Measurements from ENCODE around the gene GPATCH8. TPM values are rescaled to one million over a fixed set of nuclear protein-coding genes. Genes with fewer than 3 reads are reported as not detected.

GPATCH8 gene
- total RNA-seq, 4 donors from 2014 or later, result 14.5 to 53.1 (median 31.2) TPM

DNA sequence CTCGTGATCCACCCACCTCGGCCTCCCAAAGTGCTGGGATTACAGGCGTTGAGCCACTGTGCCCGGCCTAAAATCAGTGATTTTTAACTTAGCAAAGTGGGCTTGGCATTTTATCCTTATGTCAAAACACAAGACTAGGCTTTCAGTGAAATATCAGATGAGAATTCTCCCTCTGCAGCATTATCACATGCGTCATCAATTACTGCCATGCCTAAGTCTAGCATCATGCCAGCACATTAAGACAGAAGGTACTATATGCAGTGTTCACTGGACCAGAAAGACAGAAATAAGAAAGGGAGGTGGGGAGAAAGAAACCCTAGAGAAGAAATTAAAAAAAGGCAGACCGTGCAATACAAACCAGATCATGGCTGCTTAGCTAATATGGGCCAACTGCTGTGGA, 29.8 kb downstream of the GPATCH8 start:
- intact Hi-C loops (cut with DNase I; ENCODE audit: low total_unique reads) (no loop called here), in situ Hi-C loops (cut with MboI; ENCODE audit: low pct_ligation_motif_present in 1 of 4, low pct_unique_long_range_greater_than_20kb in 1 of 4, low sequenced_read_pairs in 3 of 4) (no loop called here)
- TF ChIP-seq EP300 (IDR thresholded peaks at IDR 0.05; ENCODE audit: low read depth) (no peak), POLR2AphosphoS5 (IDR thresholded peaks at IDR 0.05) (no peak)
- Histone ChIP-seq H3K4me1 (no peaks in the 10 kb centered on the region), H3K27ac (no peak overlapping the region), H3K9me3 (no peaks in the 10 kb centered on the region), H3K4me3 (no peak overlapping the region), H3K36me3 (peaks cover 0 to 4% (median 0%) of the 10 kb centered on the region in 4 donors), H3K27me3 (no peaks in the 10 kb centered on the region)
- no peak for DNase-seq
- WGBS, 2 donors (ENCODE audit: low coverage in 1 of 2), result 77 to 96% methylated on average over 2 to 6 of the region's 6 CpGs

DNA sequence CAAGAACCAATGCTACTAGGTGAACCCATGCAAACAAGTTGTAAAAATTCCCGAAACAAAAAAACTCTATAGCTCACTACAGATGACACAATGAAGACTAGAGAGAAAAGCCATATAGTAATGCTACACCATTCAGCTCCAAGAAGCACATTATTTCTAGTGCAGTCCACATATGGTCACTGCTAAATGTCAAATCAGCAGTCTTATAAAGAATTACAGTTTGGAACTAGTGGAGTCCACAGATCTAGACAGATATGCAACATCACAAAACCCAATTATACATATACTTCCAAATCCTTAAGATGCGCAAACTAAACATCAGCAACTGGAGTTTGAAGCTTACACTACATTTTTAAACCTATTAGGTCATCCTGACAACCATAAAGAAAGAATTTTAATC, 33.5 kb downstream of the GPATCH8 start:
- peaks cover 0 to 4% (median 0%) of the 10 kb centered on the region in 4 donors for H3K36me3 ChIP-seq
- H3K27ac ChIP-seq, result no peak overlapping the region
- in situ Hi-C loops (cut with MboI; ENCODE audit: low pct_ligation_motif_present in 1 of 4, low pct_unique_long_range_greater_than_20kb in 1 of 4, low sequenced_read_pairs in 3 of 4), result no loop called here
- intact Hi-C loops (cut with DNase I; ENCODE audit: low total_unique reads), result no loop called here
- no peaks in the 10 kb centered on the region for H3K27me3 ChIP-seq
- TF ChIP-seq, protein P1, sequence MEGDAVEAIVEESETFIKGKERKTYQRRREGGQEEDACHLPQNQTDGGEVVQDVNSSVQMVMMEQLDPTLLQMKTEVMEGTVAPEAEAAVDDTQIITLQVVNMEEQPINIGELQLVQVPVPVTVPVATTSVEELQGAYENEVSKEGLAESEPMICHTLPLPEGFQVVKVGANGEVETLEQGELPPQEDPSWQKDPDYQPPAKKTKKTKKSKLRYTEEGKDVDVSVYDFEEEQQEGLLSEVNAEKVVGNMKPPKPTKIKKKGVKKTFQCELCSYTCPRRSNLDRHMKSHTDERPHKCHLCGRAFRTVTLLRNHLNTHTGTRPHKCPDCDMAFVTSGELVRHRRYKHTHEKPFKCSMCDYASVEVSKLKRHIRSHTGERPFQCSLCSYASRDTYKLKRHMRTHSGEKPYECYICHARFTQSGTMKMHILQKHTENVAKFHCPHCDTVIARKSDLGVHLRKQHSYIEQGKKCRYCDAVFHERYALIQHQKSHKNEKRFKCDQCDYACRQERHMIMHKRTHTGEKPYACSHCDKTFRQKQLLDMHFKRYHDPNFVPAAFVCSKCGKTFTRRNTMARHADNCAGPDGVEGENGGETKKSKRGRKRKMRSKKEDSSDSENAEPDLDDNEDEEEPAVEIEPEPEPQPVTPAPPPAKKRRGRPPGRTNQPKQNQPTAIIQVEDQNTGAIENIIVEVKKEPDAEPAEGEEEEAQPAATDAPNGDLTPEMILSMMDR (IDR thresholded peaks at IDR 0.05), result no peak
- TF ChIP-seq EP300 (IDR thresholded peaks at IDR 0.05; ENCODE audit: low read depth) (no peak), POLR2AphosphoS5 (IDR thresholded peaks at IDR 0.05) (no peak), POLR2A (IDR thresholded peaks at IDR 0.05) (no peak)
- DNase-seq, result no peak
- WGBS, 2 donors (ENCODE audit: low coverage in 1 of 2), result 88 to 100% methylated on average over 2 of the region's 2 CpGs
- peaks cover 3 to 16% (median 15%) of the 10 kb centered on the region in 4 donors for H3K4me1 ChIP-seq
- H3K9me3 ChIP-seq, result no peaks in the 10 kb centered on the region
- H3K4me3 ChIP-seq, result no peak overlapping the region

DNA sequence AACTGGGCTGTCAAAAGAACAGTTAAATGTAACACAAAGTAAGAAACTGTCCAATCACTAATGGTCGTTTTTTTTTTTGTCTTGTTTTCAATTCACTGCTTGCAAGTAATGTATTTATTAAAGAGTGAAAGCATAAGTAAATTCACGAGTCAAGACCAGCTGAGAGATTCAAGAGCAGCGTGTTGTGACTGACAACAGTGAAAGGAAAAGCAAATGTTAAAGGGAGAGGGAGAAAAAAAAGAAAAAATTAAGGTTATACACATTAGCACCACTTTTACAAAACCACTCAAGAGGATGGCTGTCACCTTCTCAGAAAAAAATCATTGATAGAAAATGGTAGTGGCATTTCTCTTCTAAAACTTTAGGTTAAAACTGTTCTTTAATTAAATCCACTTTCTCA, 36.1 kb downstream of the GPATCH8 start:
- Histone ChIP-seq H3K4me3 (no peak overlapping the region), H3K4me1 (peaks cover 3 to 19% (median 16%) of the 10 kb centered on the region in 4 donors), H3K36me3 (peaks cover 0 to 4% (median 0%) of the 10 kb centered on the region in 4 donors), H3K9me3 (no peaks in the 10 kb centered on the region), H3K27me3 (no peaks in the 10 kb centered on the region), H3K27ac (no peak overlapping the region)
- 40% methylated on average over 3 of the region's 3 CpGs for WGBS, 2 donors (ENCODE audit: low coverage in 1 of 2)
- no peak for TF ChIP-seq POLR2AphosphoS5 (IDR thresholded peaks at IDR 0.05)
- TF ChIP-seq, protein P1 (IDR thresholded peaks at IDR 0.05), result no peak
- TF ChIP-seq EP300 (IDR thresholded peaks at IDR 0.05; ENCODE audit: low read depth), result no peak
- TF ChIP-seq POLR2A (IDR thresholded peaks at IDR 0.05), result no peak
- intact Hi-C loops (cut with DNase I; ENCODE audit: low total_unique reads), result no loop called here
- no peak for DNase-seq
- in situ Hi-C loops (cut with MboI; ENCODE audit: low pct_ligation_motif_present in 1 of 4, low pct_unique_long_range_greater_than_20kb in 1 of 4, low sequenced_read_pairs in 3 of 4), result no loop called here

DNA sequence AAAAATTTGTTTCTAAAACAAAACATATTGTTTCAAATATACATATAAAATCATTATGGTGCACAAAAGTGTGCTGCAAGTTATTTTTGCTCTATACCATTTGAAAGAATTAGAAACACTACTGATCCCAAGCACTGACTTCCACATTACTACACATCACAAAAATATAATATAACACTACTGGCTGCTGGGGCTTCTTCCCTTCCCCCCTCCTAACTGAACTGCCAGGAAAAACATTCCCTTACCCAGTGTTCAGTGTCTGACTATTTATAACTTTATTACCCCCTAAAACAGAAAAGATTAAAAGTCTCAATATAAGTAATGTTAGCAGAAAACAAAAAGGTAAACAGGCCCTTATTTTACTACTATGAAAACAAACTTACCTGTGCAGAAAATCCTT, 36.9 kb downstream of the GPATCH8 start:
- no peak overlapping the region for H3K4me3 ChIP-seq
- DNase-seq, result no peak
- peaks cover 0 to 2% (median 0%) of the 10 kb centered on the region in 4 donors for H3K36me3 ChIP-seq
- H3K27ac ChIP-seq, result no peak overlapping the region
- TF ChIP-seq POLR2A (IDR thresholded peaks at IDR 0.05), result no peak
- TF ChIP-seq, protein P1 (IDR thresholded peaks at IDR 0.05), result no peak
- TF ChIP-seq EP300 (IDR thresholded peaks at IDR 0.05; ENCODE audit: low read depth), result no peak
- TF ChIP-seq POLR2AphosphoS5 (IDR thresholded peaks at IDR 0.05), result no peak
- H3K27me3 ChIP-seq, result no peaks in the 10 kb centered on the region
- in situ Hi-C loops (cut with MboI; ENCODE audit: low pct_ligation_motif_present in 1 of 4, low pct_unique_long_range_greater_than_20kb in 1 of 4, low sequenced_read_pairs in 3 of 4), result no loop called here
- H3K4me1 ChIP-seq, result peaks cover 3 to 19% (median 16%) of the 10 kb centered on the region in 4 donors
- no peaks in the 10 kb centered on the region for H3K9me3 ChIP-seq
- intact Hi-C loops (cut with DNase I; ENCODE audit: low total_unique reads), result no loop called here

DNA sequence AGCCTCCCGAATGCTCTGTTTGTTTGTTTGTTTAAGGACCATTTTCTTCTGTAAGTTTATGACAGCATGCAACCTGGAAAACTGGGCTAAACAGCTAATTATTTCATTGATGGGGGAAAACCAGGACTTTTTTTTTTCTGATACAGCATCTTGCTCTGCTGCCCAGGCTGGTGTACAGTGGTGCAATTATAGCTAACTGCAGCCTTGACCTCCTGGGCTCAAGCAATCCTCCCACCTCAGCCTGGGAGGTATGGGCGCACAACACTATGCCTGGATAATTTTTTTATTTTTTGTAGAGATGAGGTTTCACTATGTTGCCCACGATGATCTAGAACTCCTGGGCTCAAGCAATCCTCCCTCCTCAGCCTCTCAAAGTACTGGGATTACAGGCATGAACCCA, 37.3 kb downstream of the GPATCH8 start:
- 85 to 94% methylated on average over 2 to 3 of the region's 3 CpGs for WGBS, 2 donors (ENCODE audit: low coverage in 1 of 2)
- in situ Hi-C loops (cut with MboI; ENCODE audit: low pct_ligation_motif_present in 1 of 4, low pct_unique_long_range_greater_than_20kb in 1 of 4, low sequenced_read_pairs in 3 of 4), result no loop called here
- TF ChIP-seq, protein P1 (IDR thresholded peaks at IDR 0.05), result no peak
- TF ChIP-seq POLR2A (IDR thresholded peaks at IDR 0.05) (no peak), EP300 (IDR thresholded peaks at IDR 0.05; ENCODE audit: low read depth) (no peak), POLR2AphosphoS5 (IDR thresholded peaks at IDR 0.05) (no peak)
- Histone ChIP-seq H3K36me3 (no peaks in the 10 kb centered on the region), H3K27me3 (no peaks in the 10 kb centered on the region), H3K4me1 (peaks cover 3 to 19% (median 16%) of the 10 kb centered on the region in 4 donors), H3K27ac (no peak overlapping the region), H3K4me3 (no peak overlapping the region), H3K9me3 (no peaks in the 10 kb centered on the region)
- intact Hi-C loops (cut with DNase I; ENCODE audit: low total_unique reads), result no loop called here
- DNase-seq, result no peak

Data from transverse colon (tissue), 4 donors.